AG04449 (cell line): ENCODE measurements around the gene DENND5B.

ENCODE experiments used
- CTCF ChIA-PET: fragments of 350-600 bp; formaldehyde crosslinking; extraction: SDS; loops from one replicate; lab custom pipeline; 2021; ENCODE audit warnings: antibody characterized with exemption; lab: Yijun Ruan, JAX
- POLR2A ChIA-PET: fragments of 400-600, 350-600 bp; formaldehyde crosslinking; extraction: SDS; loops from one replicate; lab custom pipeline; 2020; ENCODE audit warnings: antibody characterized with exemption, inconsistent platforms; lab: Yijun Ruan, JAX
- DNase-seq: peaks from one replicate; pipeline ENCODE4 v3.0.0-alpha.2; 2010; ENCODE audit warnings: low read depth, low spot score
- H3K4me3 ChIP-seq: 2 replicates; pipeline ENCODE4 v1.5.1; 2011; ENCODE audit warnings: low read depth, mild to moderate bottlenecking, control low read depth, low read length
- TF ChIP-seq, protein P1 (sequence below): IDR thresholded peaks from one replicate; pipeline ENCODE4 v1.5.1; 2011; ENCODE audit warnings: mild to moderate bottlenecking, moderate library complexity, low read length, control low read depth, inconsistent platforms; ENCODE audit not compliant: insufficient read depth; ENCODE audit errors: missing control alignments

DENND5B gene

DNA sequence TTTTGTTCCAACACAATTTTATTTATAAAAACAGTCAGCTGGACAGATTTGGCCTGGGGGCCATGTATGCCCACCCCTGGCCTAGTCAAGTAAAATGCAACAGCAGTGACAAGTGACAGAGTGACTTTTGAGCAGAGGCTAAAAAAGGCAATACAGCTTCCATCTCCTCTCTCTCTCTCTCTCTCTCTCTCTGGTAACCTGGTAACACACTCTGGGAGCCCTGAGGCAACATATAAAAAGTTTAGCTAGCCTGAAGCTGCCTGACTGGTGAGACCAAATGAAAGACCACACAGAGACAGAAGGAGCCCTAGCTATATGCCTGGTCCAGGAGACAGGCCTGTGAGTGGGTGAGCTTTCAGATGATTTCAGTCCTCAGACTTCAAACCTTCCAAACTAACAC, 105.4 kb downstream of the DENND5B start:
- no peak overlapping the region for H3K4me3 ChIP-seq
- ChIA-PET POLR2A (no interaction called here), CTCF (no interaction called here)
- no peak for DNase-seq
- TF ChIP-seq, protein P1, sequence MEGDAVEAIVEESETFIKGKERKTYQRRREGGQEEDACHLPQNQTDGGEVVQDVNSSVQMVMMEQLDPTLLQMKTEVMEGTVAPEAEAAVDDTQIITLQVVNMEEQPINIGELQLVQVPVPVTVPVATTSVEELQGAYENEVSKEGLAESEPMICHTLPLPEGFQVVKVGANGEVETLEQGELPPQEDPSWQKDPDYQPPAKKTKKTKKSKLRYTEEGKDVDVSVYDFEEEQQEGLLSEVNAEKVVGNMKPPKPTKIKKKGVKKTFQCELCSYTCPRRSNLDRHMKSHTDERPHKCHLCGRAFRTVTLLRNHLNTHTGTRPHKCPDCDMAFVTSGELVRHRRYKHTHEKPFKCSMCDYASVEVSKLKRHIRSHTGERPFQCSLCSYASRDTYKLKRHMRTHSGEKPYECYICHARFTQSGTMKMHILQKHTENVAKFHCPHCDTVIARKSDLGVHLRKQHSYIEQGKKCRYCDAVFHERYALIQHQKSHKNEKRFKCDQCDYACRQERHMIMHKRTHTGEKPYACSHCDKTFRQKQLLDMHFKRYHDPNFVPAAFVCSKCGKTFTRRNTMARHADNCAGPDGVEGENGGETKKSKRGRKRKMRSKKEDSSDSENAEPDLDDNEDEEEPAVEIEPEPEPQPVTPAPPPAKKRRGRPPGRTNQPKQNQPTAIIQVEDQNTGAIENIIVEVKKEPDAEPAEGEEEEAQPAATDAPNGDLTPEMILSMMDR, result no peak

DNA sequence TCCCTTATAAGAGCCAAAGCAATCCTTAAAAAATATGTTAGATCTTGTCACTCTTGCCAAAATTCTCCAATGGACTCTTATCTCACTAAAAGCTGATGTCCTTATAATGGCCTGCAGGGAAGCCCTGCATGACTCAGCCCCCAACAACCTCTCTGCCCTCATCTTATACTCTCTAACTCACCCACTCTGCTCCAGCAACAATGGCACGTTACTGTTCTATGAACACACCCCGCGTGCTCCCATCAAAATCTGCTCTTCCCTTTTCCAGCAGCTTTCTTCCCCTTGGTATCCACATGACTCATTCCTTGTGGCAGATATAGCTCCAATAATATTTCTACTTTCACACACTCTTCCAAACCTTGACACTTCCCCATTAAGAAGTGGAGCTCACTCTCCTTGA, 108.1 kb downstream of the DENND5B start:
- no peak overlapping the region for H3K4me3 ChIP-seq
- DNase-seq, result no peak
- CTCF ChIA-PET, result no interaction called here
- POLR2A ChIA-PET, result no interaction called here
- TF ChIP-seq, protein P1, result no peak

DNA sequence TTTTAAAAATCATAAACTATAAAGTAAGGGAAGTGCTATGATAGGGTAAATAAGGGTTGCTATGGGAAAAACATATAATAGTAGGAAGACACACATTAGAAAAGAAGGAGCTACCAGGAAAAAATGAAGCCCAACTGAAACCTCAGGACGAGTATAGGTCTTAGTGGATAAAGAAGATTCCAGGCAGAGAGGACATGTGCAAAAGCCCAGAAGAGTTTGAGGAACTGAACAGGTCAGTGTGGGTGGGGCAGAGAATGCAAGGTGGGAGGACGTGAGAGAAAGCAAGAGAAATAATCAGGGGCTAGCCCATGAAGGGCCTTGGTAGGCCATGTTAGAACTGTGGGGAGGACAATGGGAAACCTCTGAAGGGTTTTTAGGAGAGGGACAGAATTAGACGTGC, 109.5 kb downstream of the DENND5B start:
- no peak for DNase-seq
- ChIA-PET POLR2A (no interaction called here), CTCF (no interaction called here)
- H3K4me3 ChIP-seq, result no peak overlapping the region
- TF ChIP-seq, protein P1, result no peak

DNA sequence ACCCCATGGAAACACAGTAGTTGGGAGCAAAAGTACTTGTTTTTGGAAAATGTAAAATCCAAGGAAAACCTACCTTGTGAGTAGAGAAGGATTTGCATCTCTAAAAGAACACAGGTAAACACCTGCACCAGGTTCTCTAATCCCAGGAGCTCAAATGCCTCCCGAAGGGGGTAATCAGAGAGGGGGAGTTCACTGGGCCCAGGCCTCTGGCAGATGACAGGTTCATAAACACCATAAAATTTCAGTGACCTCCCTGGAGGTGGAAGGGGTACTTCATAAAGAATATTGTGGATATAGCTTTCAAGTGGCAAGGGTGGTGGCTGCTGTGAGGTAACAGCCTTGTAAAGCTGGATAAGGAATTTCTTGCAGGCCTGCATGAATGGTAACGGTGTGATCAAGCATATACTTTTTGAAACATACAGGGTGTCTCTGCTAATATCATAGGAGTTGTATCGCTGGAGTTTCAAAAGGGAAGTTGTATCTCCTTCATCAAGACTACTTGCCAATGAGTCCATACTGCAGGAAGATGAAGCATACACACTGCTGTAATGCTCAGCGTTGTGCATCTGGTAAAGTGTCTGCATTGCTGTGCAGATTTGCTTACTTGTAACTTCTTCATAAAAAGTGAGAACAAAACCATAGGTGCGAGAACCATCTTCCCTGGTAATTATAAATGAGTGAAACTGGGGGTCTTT, 111.3 kb downstream of the DENND5B start:
- ChIA-PET CTCF (no interaction called here), POLR2A (no interaction called here)
- DNase-seq, result no peak
- TF ChIP-seq, protein P1, result no peak
- no peak overlapping the region for H3K4me3 ChIP-seq

DNA sequence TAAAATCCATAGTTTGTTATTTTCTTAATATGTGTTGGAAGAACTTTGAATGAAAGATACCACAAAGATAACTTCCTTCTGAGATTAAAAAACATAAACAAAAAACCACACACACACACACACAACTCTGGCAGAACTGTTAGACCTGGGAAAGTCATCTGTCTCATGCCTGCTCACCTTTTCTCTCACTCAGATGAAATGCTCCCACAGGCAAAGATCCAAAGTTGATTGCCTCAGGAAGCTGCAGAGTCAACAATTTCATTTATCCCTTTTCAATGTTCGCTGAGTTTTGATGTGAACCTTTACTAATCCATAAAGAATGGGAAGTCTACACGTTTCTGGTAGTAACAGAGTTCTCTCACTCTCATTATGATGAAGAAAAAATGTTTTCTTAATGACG, 112.0 kb downstream of the DENND5B start:
- DNase-seq, result no peak
- ChIA-PET CTCF (no interaction called here), POLR2A (no interaction called here)
- TF ChIP-seq, protein P1, result no peak
- no peak overlapping the region for H3K4me3 ChIP-seq

DNA sequence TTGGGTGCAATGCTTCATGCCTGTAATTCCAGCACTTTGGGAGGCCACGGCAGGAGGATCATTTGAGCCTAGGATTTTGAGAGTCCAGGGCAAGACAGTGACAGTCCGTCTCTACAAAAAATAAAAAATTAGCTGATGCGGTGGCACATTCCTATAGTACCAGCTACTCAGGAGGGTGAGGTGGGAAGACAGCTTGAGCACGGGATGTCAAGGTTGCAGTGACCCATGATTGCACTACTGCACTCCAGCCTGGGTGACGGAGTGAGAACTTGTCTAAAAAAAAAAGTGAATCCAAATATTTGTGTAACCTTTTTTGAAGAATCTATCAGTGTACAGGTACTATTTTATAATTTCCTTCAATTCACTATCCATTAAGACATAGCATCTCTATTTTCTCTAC, 112.5 kb downstream of the DENND5B start:
- CTCF ChIA-PET, result no interaction called here
- POLR2A ChIA-PET, result no interaction called here
- no peak overlapping the region for H3K4me3 ChIP-seq
- DNase-seq, result no peak
- TF ChIP-seq, protein P1, result no peak
